GM12864 (cell line): Measurements from ENCODE around the gene FAT3.

Experiments
- DNase-seq: peaks from one replicate; pipeline ENCODE4 v3.0.0-alpha.2; 2011; ENCODE audit warnings: low read depth
- H3K4me3 ChIP-seq: 2 replicates; pipeline ENCODE4 v1.5.1; 2011; ENCODE audit warnings: mild to moderate bottlenecking, low read depth, low read length, control low read depth
- TF ChIP-seq, protein P1 (sequence below): IDR thresholded peaks from 2 replicates; pipeline ENCODE4 v1.5.1; 2011; ENCODE audit warnings: low read depth, mild to moderate bottlenecking, moderate library complexity, low read length, control low read depth, inconsistent platforms; ENCODE audit errors: missing control alignments

FAT3 gene

DNA sequence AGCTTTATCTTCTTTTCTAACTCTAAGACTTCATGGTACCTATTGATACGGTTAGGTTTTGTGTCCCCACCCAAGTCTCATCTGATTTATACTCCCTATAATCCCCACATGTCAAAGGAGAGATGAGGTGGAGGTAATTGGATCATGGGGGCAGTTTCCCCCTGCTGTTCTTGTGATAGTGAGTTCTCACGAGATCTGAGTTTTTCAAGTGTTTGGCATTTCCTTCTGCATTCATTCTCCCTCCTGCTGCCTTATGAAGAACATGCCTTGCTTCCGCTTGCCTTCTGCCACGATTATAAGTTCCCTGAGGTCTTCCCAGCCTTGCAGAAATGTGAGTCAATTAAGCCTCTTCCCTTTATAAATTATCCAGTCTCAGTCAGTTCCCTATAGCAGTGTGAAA, 5.1 kb upstream of the FAT3 start:
- no peak overlapping the region for H3K4me3 ChIP-seq
- TF ChIP-seq, protein P1, sequence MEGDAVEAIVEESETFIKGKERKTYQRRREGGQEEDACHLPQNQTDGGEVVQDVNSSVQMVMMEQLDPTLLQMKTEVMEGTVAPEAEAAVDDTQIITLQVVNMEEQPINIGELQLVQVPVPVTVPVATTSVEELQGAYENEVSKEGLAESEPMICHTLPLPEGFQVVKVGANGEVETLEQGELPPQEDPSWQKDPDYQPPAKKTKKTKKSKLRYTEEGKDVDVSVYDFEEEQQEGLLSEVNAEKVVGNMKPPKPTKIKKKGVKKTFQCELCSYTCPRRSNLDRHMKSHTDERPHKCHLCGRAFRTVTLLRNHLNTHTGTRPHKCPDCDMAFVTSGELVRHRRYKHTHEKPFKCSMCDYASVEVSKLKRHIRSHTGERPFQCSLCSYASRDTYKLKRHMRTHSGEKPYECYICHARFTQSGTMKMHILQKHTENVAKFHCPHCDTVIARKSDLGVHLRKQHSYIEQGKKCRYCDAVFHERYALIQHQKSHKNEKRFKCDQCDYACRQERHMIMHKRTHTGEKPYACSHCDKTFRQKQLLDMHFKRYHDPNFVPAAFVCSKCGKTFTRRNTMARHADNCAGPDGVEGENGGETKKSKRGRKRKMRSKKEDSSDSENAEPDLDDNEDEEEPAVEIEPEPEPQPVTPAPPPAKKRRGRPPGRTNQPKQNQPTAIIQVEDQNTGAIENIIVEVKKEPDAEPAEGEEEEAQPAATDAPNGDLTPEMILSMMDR: no peak
- no peak for DNase-seq

DNA sequence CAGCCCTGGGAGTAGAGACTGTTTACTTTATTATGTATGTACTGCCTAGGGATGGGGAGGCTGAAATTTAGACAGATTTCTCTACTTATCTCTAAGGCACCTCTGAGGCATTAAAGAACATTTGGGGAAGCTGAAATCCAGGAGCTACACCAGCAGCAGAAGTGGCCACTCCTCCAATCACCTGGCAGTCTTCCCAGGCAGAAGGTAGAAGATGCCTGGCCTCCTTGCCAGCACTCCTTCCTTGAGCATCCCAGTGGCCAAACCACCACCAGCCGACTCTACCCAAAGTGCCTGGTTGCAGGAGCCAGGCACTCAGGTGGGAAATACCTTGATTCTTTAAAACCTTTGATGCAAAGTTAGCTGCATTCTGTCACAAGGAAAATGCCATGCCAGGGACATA, 1.9 kb upstream of the FAT3 start:
- H3K4me3 ChIP-seq: no peak overlapping the region
- no peak for DNase-seq
- TF ChIP-seq, protein P1: no peak

DNA sequence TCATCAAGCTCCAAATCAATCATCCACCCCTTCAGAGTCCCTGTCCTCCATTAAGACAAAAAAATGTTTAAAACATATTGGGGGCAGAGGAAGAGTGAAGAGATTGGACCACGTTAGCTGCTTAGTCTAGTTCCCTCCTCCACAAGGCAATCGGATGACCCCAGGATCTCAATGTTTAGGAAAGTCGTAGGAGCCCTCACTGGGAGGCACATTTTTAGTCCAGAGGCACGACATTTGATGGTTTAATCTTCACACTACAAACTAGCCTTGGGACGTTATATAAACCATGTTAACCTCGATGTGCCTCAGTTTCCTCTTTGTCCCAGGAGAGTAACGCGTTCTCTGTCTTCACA, 588 bp upstream of the FAT3 start:
- no peak for DNase-seq
- no peak overlapping the region for H3K4me3 ChIP-seq
- TF ChIP-seq, protein P1: no peak

DNA sequence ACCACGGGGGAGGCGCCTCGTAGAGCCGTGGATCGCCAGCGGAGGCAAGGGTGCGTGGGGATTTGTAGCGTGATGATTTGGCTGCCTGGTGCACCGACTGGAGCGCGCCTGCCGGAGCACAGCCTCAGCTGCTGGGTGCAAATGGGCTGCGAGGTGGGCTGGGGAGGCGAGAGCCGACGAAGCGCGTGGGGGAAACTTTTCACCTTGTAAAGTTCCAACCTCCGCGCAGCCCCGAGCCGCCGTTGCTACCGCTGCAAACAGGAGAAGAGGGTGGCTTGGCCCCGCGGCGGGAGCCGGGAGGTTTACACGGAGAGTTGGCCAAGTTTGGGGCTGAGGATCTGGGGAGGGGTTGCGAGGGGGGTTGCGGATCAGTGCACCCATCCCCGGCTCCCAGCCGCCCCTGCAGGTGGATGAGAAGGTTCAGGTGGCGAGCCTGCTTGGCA, 528 bp downstream of the FAT3 start:
- no peak overlapping the region for H3K4me3 ChIP-seq
- no peak for DNase-seq
- TF ChIP-seq, protein P1: no peak

DNA sequence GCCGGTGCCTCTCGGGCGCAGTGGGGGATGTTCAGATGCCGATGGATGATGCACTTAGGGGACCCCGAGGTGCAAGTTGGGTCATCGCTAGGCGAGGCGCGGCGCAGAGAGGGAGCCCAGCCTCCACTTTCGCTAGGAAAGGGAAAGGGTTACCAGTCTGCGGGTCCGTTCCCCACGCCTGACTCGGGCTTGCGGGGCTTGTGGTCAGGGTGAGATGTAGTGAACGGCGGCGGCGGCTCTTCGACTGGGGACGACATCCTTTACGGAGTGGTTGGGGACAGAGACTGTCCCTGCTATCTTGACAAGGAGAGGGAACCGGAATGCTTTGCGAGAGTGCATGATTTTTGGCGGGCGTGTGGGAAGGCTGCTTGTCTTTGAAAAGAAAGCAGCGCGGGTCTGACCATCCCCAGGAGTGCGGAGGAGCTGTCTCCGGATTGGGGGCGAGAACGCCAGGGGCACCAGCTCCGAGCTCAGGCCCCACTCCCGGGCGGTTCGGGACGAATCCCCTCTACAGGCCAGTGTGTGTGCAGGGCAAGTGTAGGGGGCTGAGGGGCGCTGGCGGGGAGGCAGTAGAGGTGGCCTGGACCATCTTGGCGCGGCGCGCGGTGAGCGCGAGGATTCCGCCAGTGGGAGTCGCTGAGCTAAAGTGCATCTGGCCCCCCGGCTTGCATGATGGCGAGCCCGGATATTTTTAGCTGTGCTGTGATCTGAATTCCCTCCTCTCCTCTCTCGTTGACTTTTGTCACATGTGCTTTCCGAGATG, 1.1 kb downstream of the FAT3 start:
- TF ChIP-seq, protein P1: no peak
- H3K4me3 ChIP-seq: no peak overlapping the region
- no peak for DNase-seq

DNA sequence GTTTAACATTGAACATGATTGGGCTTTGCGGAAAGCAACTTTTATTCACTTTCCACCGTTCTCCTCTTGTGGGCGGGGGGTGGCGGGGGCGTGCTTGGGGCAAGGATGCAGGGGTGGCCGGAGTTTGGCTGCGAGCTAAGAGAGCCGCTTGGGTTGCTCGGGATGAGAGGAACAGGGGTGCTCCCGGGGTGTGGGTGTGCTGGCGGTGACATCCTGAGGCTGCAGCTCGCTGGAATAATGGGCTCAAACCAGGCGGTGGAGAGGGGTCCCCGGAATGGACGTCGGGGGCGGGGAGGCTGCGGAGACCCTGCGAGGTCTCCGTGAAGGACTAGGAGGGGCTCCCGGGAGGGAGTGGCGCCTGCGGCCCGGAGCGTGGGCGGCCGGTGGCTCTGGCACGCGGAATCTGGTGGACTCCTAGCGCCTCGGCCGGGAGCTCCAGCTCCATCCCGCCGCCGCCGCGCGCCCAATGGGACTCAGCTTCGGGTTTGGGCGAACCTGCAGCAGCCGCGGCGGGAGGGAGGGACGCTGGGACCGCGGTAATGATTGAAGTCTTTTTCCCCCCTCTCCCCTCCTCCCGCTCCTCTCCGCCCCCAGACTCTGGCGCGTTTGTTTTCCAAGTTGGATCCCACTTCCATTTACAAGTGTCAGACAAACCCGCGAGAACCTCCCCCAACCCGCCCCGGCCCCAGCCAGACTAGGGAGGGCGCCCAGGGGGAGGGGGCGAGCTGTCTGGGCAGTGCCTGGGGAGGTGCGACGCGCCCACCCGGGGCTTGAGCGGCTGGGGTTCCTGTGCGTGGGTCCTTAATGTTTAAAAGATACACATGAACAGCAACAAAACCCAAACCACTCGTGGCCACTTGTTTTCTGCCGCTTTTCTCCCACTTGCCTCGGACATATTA, 2.0 kb downstream of the FAT3 start:
- DNase-seq: no peak
- H3K4me3 ChIP-seq: no peak overlapping the region
- TF ChIP-seq, protein P1: no peak
